HepG2 (cell line): Measurements from ENCODE around the gene NUP107. TPM values are rescaled to one million over a fixed set of nuclear protein-coding genes. Genes with fewer than 3 reads are reported as not detected.

Experiments used
- ATAC-seq: fragments of 200-7000 bp; cut with Tn5 transposase; 3 replicates; pipeline ENCODE4 v1.9.1; 2020; ENCODE audit warnings: mild to moderate bottlenecking, moderate library complexity
- BruUV-seq: library from RNA; stranded (reverse); fragments of 400-500 nt; replicated peaks from 2 replicates; lab custom pipeline; 2021; lab: Mats Ljungman, UMichigan
- CTCF ChIA-PET: fragments of 300-600 bp; formaldehyde crosslinking; extraction: SDS; loops from one replicate; lab custom pipeline; 2021; ENCODE audit warnings: low total read pairs, inconsistent platforms, low intra/inter-chr PET ratio; lab: Yijun Ruan, JAX
- POLR2A ChIA-PET: fragments of 350-600 bp; sonication (Branson Sonifier 250); formaldehyde crosslinking; loops from one replicate; lab custom pipeline; 2020; ENCODE audit warnings: antibody characterized with exemption, inconsistent platforms; lab: Yijun Ruan, JAX
- DNase-seq: peaks from one replicate; pipeline ENCODE4 v3.0.0-alpha.2; 2015; ENCODE audit warnings: low spot score
- FAIRE-seq: peaks from 3 replicates; lab custom pipeline; 2011; peaks lifted over from hg19 to GRCh38; lab: Jason Lieb, UNC
- H2AFZ ChIP-seq: one replicate; pipeline ENCODE4 v1.6.1; 2011; ENCODE audit warnings: low read length, inconsistent platforms
- H3K27ac ChIP-seq: fragments of 300-600 bp; 3 replicates; pipeline ENCODE4 v1.8.0; 2011; ENCODE audit warnings: mixed run types, mild to moderate bottlenecking, mixed read lengths, low read length, inconsistent platforms; ENCODE audit not compliant: insufficient read depth; ENCODE audit errors: extremely low read length
- H3K27me3 ChIP-seq, 2 experiments: fragments of 200-600 bp in 1 of 2; 2 replicates in 1 of 2; 3 replicates in 1 of 2; pipeline versions ENCODE4 v1.6.0 to v1.8.0; 2011; ENCODE audit warnings: low read length in 2 of 2, mild to moderate bottlenecking in 2 of 2, moderate library complexity in 2 of 2, inconsistent platforms in 1 of 2; ENCODE audit not compliant: insufficient read depth in 2 of 2, control insufficient read depth in 1 of 2
- H3K36me3 ChIP-seq, 2 experiments: fragments of 200-600 bp in 1 of 2; replicated peaks in 1 of 2; 2 replicates in 1 of 2; 3 replicates in 1 of 2; pipeline versions ENCODE4 v1.5.1 to v1.8.0; 2011; ENCODE audit warnings: low read length in 2 of 2, inconsistent platforms in 1 of 2; ENCODE audit not compliant: insufficient read depth in 2 of 2, control insufficient read depth in 1 of 2
- H3K4me1 ChIP-seq: 2 replicates; pipeline ENCODE4 v1.5.1; 2012; ENCODE audit warnings: low read length, inconsistent platforms; ENCODE audit not compliant: insufficient read depth
- H3K4me2 ChIP-seq: 2 replicates; pipeline ENCODE4 v1.6.0; 2011; ENCODE audit warnings: low read depth, low read length, inconsistent platforms
- H3K4me3 ChIP-seq, 3 experiments: fragments of 200-600 bp in 1 of 3; sonication (generic), shearing (Covaris generic) in 1 of 3; replicated peaks in 1 of 3; 2 replicates each; pipeline ENCODE4 v1.5.1; 2011 to 2016; ENCODE audit warnings: low read length in 3 of 3, inconsistent platforms in 2 of 3, low read depth in 2 of 3, mild to moderate bottlenecking in 2 of 3, control low read depth in 1 of 3, mixed read lengths in 1 of 3; ENCODE audit not compliant: insufficient read depth in 1 of 3
- H3K79me2 ChIP-seq: one replicate; pipeline ENCODE4 v1.6.1; 2011; ENCODE audit warnings: low read length, inconsistent platforms; ENCODE audit not compliant: insufficient read depth
- H3K9ac ChIP-seq: 2 replicates; pipeline ENCODE4 v1.6.0; 2011; ENCODE audit warnings: mild to moderate bottlenecking, low read depth, low read length, inconsistent platforms; ENCODE audit not compliant: insufficient read depth
- H3K9me3 ChIP-seq: 2 replicates; pipeline ENCODE4 v1.5.1; 2012; ENCODE audit warnings: mild to moderate bottlenecking, low read length
- H4K20me1 ChIP-seq: 2 replicates; pipeline ENCODE4 v1.6.0; 2011; ENCODE audit warnings: inconsistent platforms, mild to moderate bottlenecking, low read length, moderate library complexity; ENCODE audit not compliant: insufficient read depth
- FOSL2 ChIP-seq: sonication (generic); formaldehyde crosslinking; IDR thresholded peaks from 2 replicates; pipeline ENCODE4 v1.4.0; 2020; ENCODE audit warnings: missing genetic modification reagents
- MEF2D ChIP-seq: sonication (generic); formaldehyde crosslinking; IDR thresholded peaks from 2 replicates; pipeline ENCODE4 v1.5.1; 2020; ENCODE audit warnings: mild to moderate bottlenecking, missing genetic modification reagents
- MTA3 ChIP-seq: sonication (generic); formaldehyde crosslinking; IDR thresholded peaks from 2 replicates; pipeline ENCODE4 v1.4.0; 2020; ENCODE audit warnings: missing genetic modification reagents
- NFRKB ChIP-seq: fragments of 450-650 bp; IDR thresholded peaks from 2 replicates; pipeline ENCODE4 v1.6.1; 2017
- RBM22 ChIP-seq: fragments of 200-400 bp; formaldehyde crosslinking; optimal IDR thresholded peaks from 2 replicates; pipeline ENCODE3; 2017; ENCODE audit warnings: mild to moderate bottlenecking, low read length, moderate library complexity
- ZKSCAN8 ChIP-seq: IDR thresholded peaks from 2 replicates; pipeline ENCODE4 v1.6.1; 2016; ENCODE audit warnings: borderline replicate concordance, missing genetic modification reagents, missing compliant biosample characterization
- ZMYM2 ChIP-seq: sonication (generic); formaldehyde crosslinking; IDR thresholded peaks from 2 replicates; pipeline ENCODE4 v1.8.0; 2022; ENCODE audit warnings: mild to moderate bottlenecking, missing genetic modification reagents
- ZNF580 ChIP-seq: IDR thresholded peaks from 2 replicates; pipeline ENCODE4 v1.6.1; 2016; ENCODE audit warnings: low read depth, borderline replicate concordance
- ZUFSP ChIP-seq: sonication (generic); formaldehyde crosslinking; IDR thresholded peaks from 2 replicates; pipeline ENCODE4 v1.9.0; 2021; ENCODE audit warnings: missing genetic modification reagents, mild to moderate bottlenecking, borderline replicate concordance
- WGBS: methylation state at CpG from one replicate; pipeline ENCODE4 v1.1.6; 2017; ENCODE audit warnings: low lambda C conversion rate; 5-methylcytosine and 5-hydroxymethylcytosine counted together
- in situ Hi-C: cut with HindIII; loops from 2 replicates; pipeline ENCODE4 v1.10.0; 2017; ENCODE audit warnings: low pct_unique_long_range_greater_than_20kb; ENCODE audit not compliant: extremely low pct_ligation_motif_present
- intact Hi-C: fragments of 100-400 bp; cut with micrococcal nuclease; formaldehyde crosslinking; loops from one replicate; pipeline ENCODE4 v1.10.0; 2022; ENCODE audit not compliant: unreplicated experiment
- polyA plus RNA-seq, 8 experiments: library from polyadenylated mRNA; depleted of rRNA in 3 of 8; stranded (reverse) in 7 of 8; unstranded in 1 of 8; fragments of >200 nt; fragmentation: Illumina TruSeq in 4 of 8; extraction: Trizol in 4 of 8; gene quantifications; 2 replicates each; pipeline versions ENCODE4 v1.2.1 to v1.2.3, GENCODE V29; 2011 to 2016; ENCODE audit warnings: low read depth in 4 of 8, missing spikeins in 1 of 8, mixed read lengths in 1 of 8; ENCODE audit not compliant: insufficient read depth in 1 of 8
- total RNA-seq, 5 experiments: library from RNA; depleted of rRNA; stranded (reverse); fragments of >200 nt; fragmentation: Illumina TruSeq; extraction: Trizol; gene quantifications; 2 replicates each; pipeline ENCODE4 v1.2.3, GENCODE V29; 2016; ENCODE audit warnings: low read depth in 1 of 5
- TF ChIP-seq, protein P1 (sequence below): sonication (generic); formaldehyde crosslinking; IDR thresholded peaks from 2 replicates; pipeline ENCODE4 v1.9.0; 2021; ENCODE audit warnings: missing genetic modification reagents, borderline replicate concordance
- TF ChIP-seq, protein P2 (sequence below): sonication (generic); formaldehyde crosslinking; IDR thresholded peaks from 2 replicates; pipeline ENCODE4 v1.5.0; 2020; ENCODE audit warnings: mild to moderate bottlenecking, missing genetic modification reagents

The NUP107 gene
- total and polyA plus RNA-seq, 2 of the 13 experiments (the other 11 are each of a cell fraction or from before 2014, with no cell fraction given), result 54.7 to 100 TPM

DNA sequence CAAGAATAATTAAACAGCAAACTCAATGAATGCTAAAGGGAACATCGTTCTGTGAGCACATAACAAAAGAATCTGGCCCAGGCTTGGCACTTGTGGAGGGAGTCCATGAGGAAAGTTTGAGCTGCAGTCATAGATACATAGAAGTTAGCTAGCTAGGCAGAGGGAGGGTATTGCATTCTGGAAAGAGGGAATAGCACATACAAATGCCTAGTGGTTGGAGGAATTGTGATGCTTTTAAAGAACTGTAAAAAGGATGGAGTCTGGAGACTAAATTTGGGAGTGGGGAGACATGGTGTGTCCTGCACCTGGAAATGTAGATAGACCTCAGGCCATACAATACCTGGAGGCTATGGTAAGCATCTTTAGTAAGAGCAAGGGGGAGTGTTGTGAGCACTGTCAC, 83.2 kb downstream of the NUP107 start:
- intact Hi-C loops, result no loop called here
- no peak overlapping the region for H3K4me3 ChIP-seq
- DNase-seq (no peak), FAIRE-seq (no peak), ATAC-seq (no peak)
- H3K9me3 ChIP-seq, result no peaks in the 10 kb centered on the region
- no TSS peak for BruUV-seq
- H3K27ac ChIP-seq, result no peak overlapping the region
- peaks cover 4 to 8% of the 10 kb centered on the region in 2 experiments; a peak in 3 of 5 replicates for H3K36me3 ChIP-seq
- no peak overlapping the region for H3K9ac ChIP-seq
- H3K4me1 ChIP-seq, result peaks cover 1% of the 10 kb centered on the region
- H4K20me1 ChIP-seq, result no peaks in the 10 kb centered on the region
- H2AFZ ChIP-seq, result no peak overlapping the region
- H3K4me2 ChIP-seq, result no peak overlapping the region
- ChIA-PET POLR2A (interaction anchor here (1.2 kb wide), 1 partner anchor 23 kb away, joined by 3 read pairs; the partner anchor contains the start of gene SLC35E3), CTCF (no interaction called here)
- WGBS, result 96% methylated on average over 1 of the region's 1 CpG
- in situ Hi-C loops, result no loop called here
- H3K27me3 ChIP-seq, result no peaks in the 10 kb centered on the region
- TF ChIP-seq MTA3 (no peak), RBM22 (peak; percentile 23)
- no peaks in the 10 kb centered on the region for H3K79me2 ChIP-seq

GRCh38 chr12:68771223-68771925, 84.6 kb downstream of the NUP107 start:
- TF ChIP-seq, protein P1, sequence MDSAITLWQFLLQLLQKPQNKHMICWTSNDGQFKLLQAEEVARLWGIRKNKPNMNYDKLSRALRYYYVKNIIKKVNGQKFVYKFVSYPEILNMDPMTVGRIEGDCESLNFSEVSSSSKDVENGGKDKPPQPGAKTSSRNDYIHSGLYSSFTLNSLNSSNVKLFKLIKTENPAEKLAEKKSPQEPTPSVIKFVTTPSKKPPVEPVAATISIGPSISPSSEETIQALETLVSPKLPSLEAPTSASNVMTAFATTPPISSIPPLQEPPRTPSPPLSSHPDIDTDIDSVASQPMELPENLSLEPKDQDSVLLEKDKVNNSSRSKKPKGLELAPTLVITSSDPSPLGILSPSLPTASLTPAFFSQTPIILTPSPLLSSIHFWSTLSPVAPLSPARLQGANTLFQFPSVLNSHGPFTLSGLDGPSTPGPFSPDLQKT (CRISPR knock-in tag), result no peak
- TF ChIP-seq ZNF580 (CRISPR knock-in tag) (no peak), ZKSCAN8 (CRISPR knock-in tag) (no peak), MEF2D (CRISPR knock-in tag) (no peak), NFRKB (no peak), ZMYM2 (CRISPR knock-in tag) (no peak), FOSL2 (no peak), ZUFSP (CRISPR knock-in tag) (no peak)
- TF ChIP-seq, protein P2, sequence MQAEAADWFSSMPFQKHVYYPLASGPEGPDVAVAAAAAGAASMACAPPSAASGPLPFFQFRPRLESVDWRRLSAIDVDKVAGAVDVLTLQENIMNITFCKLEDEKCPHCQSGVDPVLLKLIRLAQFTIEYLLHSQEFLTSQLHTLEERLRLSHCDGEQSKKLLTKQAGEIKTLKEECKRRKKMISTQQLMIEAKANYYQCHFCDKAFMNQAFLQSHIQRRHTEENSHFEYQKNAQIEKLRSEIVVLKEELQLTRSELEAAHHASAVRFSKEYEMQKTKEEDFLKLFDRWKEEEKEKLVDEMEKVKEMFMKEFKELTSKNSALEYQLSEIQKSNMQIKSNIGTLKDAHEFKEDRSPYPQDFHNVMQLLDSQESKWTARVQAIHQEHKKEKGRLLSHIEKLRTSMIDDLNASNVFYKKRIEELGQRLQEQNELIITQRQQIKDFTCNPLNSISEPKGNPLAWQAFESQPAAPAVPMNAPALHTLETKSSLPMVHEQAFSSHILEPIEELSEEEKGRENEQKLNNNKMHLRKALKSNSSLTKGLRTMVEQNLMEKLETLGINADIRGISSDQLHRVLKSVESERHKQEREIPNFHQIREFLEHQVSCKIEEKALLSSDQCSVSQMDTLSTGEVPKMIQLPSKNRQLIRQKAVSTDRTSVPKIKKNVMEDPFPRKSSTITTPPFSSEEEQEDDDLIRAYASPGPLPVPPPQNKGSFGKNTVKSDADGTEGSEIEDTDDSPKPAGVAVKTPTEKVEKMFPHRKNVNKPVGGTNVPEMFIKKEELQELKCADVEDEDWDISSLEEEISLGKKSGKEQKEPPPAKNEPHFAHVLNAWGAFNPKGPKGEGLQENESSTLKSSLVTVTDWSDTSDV (CRISPR knock-in tag), result no peak
- H3K4me1 ChIP-seq, result peaks cover 8% of the 10 kb centered on the region
- H2AFZ ChIP-seq, result no peak overlapping the region
- H3K79me2 ChIP-seq, result no peaks in the 10 kb centered on the region
- ATAC-seq, result no peak
- no peaks in the 10 kb centered on the region for H3K27me3 ChIP-seq
- no peak overlapping the region for H3K27ac ChIP-seq
- DNase-seq, result no peak
- peaks cover 4 to 8% of the 10 kb centered on the region in 2 experiments; a peak in 4 of 5 replicates for H3K36me3 ChIP-seq
- H4K20me1 ChIP-seq, result no peaks in the 10 kb centered on the region
- 95% methylated on average over 5 of the region's 5 CpGs for WGBS
- no peak overlapping the region for H3K9ac ChIP-seq
- no peaks in the 10 kb centered on the region for H3K9me3 ChIP-seq
- H3K4me2 ChIP-seq, result no peak overlapping the region
- no peak for FAIRE-seq
- in situ Hi-C loops, result no loop called here
- intact Hi-C loops, result no loop called here
- no peak overlapping the region for H3K4me3 ChIP-seq
- BruUV-seq, result no TSS peak
- ChIA-PET POLR2A (interaction anchor here (1.3 kb wide), 1 partner anchor 36 kb away, joined by 6 read pairs; the partner anchor contains the start of gene MDM2), CTCF (no interaction called here)
